Skeletal muscle cell (primary cell): Measurements from ENCODE around the gene RGS13.

Experiments
- DNase-seq: peaks from one replicate; pipeline ENCODE4 v3.0.0-alpha.2; 2010; ENCODE audit warnings: low read depth
- H3K4me3 ChIP-seq: 2 replicates; pipeline ENCODE4 v1.5.1; 2011; ENCODE audit warnings: low read depth, mild to moderate bottlenecking, control low read depth, low read length, moderate library complexity

Gene RGS13, protein sequence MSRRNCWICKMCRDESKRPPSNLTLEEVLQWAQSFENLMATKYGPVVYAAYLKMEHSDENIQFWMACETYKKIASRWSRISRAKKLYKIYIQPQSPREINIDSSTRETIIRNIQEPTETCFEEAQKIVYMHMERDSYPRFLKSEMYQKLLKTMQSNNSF

DNA sequence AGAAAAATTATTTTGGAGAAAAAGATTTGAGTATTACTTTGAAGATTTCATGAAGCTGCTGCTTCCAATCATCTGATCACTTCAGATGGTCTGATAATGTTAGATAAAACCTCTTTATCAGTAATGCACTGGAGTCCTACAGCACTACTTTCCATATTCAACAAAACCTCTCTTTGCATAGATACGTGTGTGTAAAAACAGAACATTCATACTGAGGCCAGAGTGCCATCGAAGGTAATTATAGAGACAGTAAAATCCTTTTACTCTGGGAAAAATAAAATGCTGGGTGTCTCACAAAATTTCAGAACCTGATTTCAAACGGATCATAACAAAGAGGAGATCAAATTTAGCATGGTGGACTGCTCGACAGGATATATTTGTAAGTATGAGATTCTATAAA, at the start of gene RGS13:
RGS13 (plus strand) TSS at position 209 of the 400 bp plus-strand sequence. CDS start 8,188 bp downstream, outside the sequence.
- no peak within 1 kb of the TSS for H3K4me3 ChIP-seq

DNA sequence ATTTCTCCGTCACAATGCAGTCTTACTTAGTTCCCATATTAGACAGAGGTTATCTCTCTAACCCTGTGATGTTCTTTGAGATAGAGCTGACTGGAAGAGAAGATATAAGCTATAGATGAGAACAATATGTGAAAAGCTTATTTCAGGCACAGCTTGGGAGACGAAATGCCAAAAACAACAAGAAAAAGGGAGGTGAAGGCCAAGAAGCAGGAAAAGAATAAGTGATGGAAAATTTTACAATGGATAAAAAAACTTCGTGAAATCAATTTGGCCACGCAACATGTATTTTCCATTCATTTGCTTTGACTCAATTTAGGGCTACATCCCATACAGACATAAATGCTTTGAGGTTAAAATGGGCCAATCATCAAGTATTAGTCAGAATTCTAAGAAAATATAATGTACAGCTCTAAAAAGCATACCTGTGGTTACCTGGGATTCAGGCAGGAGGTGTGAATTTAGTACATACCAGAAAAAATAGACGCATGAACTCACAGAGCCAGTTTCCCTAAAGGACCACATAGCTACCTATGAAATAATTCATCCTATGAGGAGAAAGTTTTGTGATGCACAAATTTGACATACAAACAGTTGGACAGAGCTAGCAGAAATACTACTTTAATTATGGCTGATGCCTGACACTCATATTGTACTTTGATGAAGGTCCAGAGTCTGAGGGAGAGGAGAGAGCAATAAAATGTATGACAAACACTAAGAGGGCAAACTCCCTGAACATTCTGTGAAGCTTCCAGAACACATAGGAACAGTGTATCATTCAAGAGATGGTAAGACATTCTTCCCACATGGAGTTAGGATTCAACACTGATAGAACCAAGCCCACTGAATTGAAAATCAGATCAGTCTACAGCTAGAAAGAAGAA, 48.3 kb upstream of the RGS13 start:
- no peak for DNase-seq

More for the DNA sequence above, at the start of gene RGS13:
- no peak for DNase-seq

DNA sequence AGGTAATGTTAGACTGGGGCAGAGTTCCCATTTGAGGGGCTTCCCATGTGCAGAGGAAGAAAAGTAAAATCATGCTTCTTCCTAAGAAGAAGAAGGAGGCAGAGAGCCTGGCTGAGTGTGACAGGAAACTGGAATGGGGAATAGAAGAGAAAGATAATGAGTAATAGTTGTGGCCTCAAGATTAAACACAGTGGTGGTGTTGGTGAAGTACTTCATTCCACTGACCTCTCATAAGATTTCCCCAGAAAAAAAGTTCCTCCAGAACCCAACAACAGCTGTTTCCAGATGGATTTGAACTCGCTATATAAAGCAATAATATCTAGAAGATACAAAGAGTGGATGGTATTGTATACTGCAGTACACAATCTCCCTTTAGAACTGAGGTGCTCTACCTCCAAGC, 47.4 kb upstream of the RGS13 start:
- no peak for DNase-seq
- H3K4me3 ChIP-seq = no peak overlapping the region

More for the DNA sequence above, 48.3 kb upstream of the RGS13 start:
- no peak overlapping the region for H3K4me3 ChIP-seq

DNA sequence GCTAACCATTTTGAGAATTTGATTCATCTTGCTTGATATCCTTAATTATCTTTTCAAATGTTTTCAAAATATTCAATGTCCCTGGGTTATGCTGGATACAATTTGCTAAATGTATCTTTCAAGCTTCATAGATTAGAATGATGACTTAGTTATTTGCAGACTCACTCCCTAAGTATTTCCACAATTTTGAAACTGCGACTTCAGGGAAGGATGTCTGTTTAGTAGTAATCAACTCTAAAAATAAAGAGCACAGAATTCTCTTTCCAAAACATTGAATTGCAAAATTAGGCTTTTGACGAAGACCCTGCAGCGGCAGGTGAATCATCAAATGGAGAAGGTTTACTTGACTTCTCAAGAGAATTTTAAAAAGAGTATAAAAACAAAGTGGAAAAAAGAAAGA, 46.1 kb upstream of the RGS13 start:
- DNase-seq = no peak
- no peak overlapping the region for H3K4me3 ChIP-seq

DNA sequence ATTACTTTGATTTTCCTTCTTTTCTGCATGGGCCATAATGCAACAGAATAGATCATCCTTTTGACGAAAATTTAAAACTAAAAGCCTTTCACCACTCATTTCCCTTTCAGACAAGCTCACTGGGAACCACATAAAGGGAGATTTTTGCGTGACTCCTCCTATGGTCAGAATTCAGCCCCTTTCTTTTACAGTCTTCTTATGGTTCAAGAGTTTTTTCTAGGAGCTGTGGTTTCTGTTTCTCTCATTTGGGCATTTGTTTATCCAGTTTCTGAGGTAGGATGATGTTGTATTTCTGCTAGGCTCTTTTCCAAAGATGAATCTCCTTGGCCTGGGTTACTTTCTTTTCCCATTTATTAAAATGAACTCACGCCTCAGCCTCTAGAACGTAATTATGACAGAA, 43.4 kb upstream of the RGS13 start:
- H3K4me3 ChIP-seq = no peak overlapping the region
- DNase-seq = no peak

DNA sequence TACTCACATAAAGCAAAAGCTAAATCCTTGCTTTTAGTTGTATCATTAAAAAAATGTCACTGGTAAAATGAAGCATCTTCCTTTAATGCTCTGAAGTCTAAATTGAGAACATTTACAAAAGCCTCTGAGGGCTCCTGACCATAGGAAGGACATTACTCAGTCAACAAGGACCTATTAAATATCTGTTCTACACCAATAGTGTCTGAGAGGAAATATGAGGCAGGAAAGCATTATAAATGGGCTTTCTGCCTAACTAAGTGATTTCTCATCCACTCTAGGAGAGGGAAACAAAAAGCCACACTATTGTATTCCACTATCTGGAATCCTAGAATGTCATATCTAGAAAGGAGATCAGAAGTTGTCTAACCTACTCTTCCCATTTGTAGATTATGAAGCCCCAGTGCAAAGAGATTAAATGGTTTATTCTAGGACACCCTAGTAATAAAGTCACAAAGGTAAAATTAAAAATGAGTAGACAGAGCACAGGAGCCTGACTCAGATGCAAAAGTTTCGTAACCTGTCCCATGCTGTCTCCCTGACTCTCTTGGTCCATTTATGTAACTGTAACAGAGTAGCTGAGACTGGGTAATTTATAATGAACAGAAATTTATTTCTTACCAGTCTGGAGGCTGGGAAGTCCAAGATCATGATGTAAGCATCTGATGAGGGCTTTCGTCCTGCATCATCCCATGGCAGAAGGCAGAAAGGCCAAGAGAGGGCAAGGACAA, 42.8 kb upstream of the RGS13 start:
- DNase-seq = no peak
- no peak overlapping the region for H3K4me3 ChIP-seq

DNA sequence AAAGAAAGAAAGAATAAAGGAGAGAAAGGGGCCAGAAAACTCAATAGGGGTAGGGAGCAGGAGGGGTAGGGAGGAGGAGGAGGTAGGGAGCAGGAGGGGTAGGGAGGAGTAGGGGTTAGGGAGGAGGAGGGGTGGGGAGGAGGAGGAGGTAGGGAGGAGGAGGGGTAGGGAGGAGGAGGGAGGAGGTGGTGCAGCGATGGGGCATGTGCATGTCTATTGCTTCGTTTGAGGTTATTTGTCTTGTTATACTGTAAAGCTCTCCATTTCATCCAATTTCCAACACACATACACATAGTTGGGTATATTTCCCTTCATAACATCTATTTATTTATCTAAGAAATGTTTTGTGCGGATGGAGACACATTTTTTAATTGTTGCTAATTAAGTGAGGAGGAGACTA, 40.6 kb upstream of the RGS13 start:
- H3K4me3 ChIP-seq = no peak overlapping the region
- DNase-seq = no peak

DNA sequence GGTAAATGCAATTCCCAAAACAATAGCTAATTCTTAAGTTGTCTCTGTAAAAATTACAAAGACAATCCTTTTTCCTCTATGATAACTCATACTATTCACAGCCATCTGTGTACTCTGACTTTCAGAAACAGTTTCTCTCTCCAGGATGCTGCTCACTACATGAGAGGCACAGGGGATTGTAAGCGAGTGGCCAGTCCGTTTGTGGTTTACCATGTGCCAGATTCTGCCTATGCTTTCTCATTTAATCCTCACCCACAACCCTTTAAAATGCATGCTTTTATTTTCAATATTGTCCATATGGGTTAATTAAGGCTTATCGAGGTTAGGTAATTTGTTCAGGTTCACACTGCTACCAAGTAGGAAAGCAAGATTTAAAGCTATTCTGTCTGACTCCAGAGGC, 37.4 kb upstream of the RGS13 start:
- no peak for DNase-seq

DNA sequence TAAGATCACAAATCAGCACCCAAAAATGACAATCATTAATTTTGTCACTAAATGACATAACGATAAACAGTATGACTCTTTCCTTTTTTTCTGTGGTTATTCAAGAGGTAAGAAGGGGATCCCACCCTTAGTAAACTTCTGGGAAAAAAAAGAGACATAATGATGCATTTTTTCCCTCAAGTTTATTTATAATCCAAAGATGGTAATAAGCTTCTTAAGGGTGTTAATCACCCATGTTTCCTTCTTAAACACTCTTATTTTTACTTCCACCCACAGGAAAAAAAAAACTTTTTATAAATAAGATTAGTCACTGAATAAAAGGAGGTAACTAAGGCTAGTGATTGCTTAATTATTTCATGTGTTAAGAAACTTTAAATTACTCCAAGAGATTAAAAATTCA, 35.7 kb upstream of the RGS13 start:
- DNase-seq = no peak
- H3K4me3 ChIP-seq = no peak overlapping the region

More for the DNA sequence above, 37.4 kb upstream of the RGS13 start:
- no peak overlapping the region for H3K4me3 ChIP-seq

DNA sequence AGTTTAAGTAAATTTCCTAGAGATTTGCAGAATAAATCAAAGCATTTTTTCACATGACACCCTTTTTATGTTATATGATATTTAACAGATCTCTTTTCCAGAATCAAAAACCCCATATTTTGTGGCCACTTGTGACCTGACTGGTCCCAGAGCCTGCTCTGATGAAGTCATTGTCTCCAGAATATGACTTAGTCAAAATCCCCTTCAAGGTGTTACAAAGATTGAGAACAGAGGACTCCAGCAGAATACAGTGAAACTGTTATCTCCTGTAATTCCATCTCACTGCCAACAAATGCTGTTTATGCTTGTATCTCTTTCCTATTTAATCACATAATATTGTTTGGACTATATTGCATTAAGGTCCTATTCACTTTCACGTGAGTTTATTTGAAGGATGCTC, 34.8 kb upstream of the RGS13 start:
- H3K4me3 ChIP-seq = no peak overlapping the region

DNA sequence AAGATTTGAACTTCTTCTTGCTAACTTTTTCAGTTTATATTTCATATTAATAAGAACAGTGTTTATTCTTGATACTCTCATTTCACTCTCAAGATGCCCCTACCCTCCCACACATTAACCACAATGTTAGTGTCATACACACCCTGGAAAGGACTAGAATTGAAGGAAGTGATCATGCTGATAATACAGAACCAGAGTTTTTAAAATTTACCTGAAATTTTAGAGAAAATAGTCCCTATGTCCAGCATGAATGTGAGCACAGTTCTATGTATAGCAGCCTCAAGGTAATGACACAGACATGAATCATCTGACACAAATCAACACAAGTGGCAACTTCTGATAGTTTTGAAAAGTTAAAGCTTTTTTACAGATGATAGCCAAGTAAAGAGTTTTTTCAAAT, 34.4 kb upstream of the RGS13 start:
- no peak overlapping the region for H3K4me3 ChIP-seq
- no peak for DNase-seq

More for the DNA sequence above, 34.8 kb upstream of the RGS13 start:
- no peak for DNase-seq

DNA sequence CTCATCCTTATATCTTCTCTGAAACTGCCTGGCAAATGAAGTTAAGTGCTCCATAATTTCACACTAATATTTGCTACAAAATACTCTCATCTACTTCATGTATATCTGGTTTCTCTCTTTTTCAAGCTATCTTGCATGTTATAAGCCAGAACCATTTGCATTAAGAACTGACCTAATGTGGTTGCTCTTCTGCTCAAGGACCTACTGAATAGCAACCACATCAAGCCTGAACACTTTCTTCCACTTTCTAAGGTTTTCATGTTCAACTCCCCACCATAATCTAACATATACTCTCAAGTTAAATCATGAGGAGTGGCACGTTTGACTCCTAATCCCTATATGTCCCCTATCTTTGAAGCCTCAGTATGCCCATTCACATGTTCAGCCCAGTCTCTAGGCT, 33.2 kb upstream of the RGS13 start:
- DNase-seq = no peak
- H3K4me3 ChIP-seq = no peak overlapping the region

DNA sequence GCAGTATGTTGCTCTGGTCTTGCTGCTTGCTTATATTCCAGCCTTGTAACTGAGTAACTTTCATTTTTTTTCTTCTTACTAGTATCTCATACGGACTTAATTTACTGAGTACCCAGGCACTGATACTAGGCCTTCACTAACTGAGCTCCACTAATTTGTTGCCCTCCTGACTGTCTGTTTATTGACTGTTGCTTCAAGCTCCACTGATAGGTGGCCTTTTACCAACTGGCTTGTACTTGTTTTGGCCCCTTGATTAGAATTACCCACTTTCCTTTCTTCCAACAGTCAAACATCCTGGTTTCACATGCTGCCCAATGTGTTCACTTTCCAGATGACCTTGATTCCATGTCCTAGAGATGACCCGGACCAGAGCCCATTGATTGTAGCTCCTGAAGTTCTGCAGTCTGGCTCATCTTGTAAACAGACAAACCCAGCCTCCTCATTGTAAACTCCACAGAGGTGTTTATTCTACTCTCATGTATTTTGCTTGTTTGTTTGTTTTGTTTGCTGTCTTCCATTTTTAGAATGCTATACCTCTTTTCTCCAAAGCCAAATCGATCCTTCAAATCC, 32.6 kb upstream of the RGS13 start:
- DNase-seq = no peak
- no peak overlapping the region for H3K4me3 ChIP-seq

DNA sequence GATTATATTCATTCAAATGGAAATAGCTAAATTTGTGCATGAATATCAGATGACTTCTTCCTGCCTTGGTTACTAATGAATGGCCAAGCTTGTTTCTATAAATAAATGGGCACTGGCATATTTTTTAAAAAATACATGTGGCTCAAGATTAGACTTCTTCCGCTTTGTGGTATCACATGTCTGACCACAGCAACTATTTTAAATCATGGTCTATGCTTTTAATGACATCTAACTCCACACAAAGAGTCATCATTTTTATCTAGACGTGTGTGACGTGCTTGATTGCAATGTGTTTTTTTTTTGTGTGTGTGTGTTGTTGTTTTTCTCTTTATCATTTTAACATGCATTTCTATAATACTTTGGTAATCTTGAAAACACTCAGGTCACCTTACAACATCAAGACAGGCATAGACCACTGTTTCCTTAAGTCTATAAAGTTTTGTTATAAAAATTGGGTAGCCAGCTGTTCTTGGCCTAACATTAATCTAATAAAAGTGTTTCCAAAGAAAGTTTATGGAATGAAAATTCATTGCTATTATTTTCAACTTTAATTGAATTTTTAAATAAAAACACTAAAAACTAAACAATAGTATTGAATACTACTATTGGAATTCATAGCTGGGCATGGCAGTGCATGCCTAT, 30.8 kb upstream of the RGS13 start:
- H3K4me3 ChIP-seq = no peak overlapping the region
- no peak for DNase-seq

DNA sequence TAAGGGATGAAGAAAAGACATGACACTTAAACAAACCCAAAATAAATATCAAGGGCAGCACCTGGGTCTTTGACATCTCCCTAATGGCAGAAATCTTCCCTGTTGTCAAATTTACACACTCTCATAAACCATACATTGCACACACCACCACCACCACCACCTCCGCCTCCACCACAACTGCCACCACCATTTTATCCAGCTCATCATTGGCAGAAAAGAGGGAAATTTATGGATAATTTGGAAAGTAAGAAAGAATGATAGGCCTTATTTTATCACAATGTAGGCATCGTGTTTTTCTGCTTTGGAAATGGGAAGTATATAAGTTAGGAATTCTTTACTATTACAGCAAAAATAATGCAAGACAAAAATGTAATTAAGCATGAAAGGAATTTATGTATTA, 27.3 kb upstream of the RGS13 start:
- DNase-seq = no peak
- H3K4me3 ChIP-seq = no peak overlapping the region

DNA sequence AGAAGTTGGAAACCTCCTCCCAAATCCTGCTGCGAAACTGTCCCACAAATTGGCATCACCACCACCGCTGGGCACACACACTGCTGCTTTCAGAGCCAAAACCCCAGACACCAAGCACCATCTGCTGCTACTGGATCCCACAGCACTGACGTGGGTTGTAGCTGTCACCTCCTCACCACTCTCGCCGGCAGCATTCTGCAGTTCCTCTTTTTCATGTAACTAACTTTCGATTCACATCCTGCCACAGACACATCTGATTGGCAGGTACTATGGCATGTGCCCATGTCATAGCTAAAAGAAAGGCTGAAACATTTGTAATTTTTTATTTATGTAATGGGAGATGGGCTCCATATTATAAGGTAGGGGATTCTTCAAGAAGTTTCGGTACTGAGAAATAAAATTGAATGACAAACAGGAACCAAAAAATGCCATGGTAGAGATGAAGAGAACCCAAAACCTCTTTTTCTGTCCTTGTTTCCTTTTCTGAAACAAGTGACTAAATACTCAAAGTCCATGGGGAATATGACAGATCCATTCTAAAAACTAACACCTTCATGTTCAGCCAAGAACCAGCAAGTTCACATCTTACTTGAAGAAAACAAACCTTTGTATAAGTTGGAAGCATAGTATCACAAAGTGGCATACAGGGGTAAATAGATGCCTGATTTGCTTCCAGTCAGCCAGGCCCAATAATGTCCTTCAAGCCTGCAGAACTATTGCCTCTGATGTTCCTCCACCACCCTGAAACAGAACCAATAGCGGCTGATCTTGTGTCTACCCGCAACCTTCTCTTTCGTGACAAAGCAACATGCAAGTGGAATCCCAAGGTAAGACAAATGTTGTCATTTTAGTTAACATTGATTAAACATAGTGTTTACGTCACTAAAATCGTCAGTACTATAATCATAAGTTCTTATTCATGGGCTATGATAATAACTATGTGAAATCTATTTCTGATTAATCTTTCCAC, 26.6 kb upstream of the RGS13 start:
- DNase-seq = no peak
- H3K4me3 ChIP-seq = no peak overlapping the region

DNA sequence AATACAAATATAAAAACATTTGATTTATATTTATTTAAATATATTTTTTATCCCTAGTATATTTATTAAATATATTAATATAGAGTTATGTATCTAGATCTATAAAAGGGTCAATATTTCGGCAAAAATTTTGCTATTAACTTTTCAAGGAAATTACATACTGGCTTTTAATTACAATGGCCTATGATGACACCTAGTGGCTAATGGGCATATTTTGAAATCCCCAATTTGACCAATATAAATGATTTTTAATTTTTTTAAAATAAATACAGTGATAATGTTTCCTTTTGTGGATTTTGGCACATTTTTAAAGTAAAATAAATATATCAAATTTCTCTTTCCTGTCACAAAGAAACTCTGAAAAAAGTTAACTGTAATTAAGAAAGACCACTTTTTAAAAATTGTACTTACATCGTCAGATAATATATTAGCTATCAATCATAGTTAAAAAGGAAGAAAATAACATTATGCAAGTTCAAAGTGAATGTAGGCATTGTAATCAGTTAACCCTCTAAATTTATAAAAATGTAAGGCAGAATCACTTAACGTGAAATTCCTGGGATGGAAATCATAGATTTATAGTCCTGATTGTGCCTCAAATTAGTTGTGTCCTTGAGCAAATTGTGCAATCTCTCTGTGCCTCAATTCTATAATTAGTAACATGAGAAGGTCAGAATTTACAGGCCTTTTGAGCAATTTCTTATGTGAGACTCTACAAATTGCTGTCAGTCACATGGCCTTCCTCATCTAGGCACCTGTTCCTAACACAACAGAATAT, 25.6 kb upstream of the RGS13 start:
- DNase-seq = no peak

DNA sequence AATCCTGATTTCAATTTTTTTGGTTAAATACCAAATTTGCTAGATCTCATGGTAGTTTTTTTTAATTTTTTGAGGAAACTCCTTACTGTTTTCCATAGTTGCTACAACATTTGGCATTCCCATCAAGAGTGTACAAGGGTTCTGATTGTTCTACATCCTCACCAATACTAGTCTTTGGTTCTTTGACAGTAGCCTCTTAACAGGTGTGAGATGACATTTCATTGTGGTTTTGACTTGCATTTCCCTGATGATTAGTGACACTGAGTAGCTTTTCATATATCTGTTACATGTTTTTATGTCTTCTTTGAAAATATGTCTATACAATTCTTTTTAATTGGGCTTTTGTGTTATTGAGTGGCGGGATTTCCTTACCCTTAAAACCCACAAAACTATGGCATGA, 20.9 kb upstream of the RGS13 start:
- H3K4me3 ChIP-seq = no peak overlapping the region
- DNase-seq = no peak

More for the DNA sequence above, 25.6 kb upstream of the RGS13 start:
- H3K4me3 ChIP-seq = no peak overlapping the region
